GM15510 (cell line): ENCODE results near the gene NEURL4.

Experiments
- POLR2A ChIP-seq: IDR thresholded peaks from 3 replicates; pipeline ENCODE4 v1.6.1; 2011; ENCODE audit warnings: borderline replicate concordance; ENCODE audit not compliant: insufficient read length; ENCODE audit errors: extremely low read depth

NEURL4 gene

GRCh38 chr17:7295230-7296180 lies 33.6 kb downstream of the NEURL4 start:
- TF ChIP-seq POLR2A = no peak

GRCh38 chr17:7294614-7295153 lies 34.5 kb downstream of the NEURL4 start, which contains the start of gene YBX2:
TSS of gene YBX2 (minus strand) at chr17:7294639. CDS start at chr17:7294500, 139 bp downstream.
- no peak for TF ChIP-seq POLR2A

- TF ChIP-seq POLR2A = no peak
Measured at GRCh38 chr17:7293816-7294613, 35.1 kb downstream of the NEURL4 start.

- no peak for TF ChIP-seq POLR2A
Measured at GRCh38 chr17:7293159-7293558, 36.0 kb downstream of the NEURL4 start.

- TF ChIP-seq POLR2A = no peak
Measured at GRCh38 chr17:7292729-7293128, 36.4 kb downstream of the NEURL4 start.

GRCh38 chr17:7292194-7292593 lies 36.9 kb downstream of the NEURL4 start:
- TF ChIP-seq POLR2A = no peak

GRCh38 chr17:7290685-7291084 lies 38.5 kb downstream of the NEURL4 start:
- no peak for TF ChIP-seq POLR2A

- TF ChIP-seq POLR2A = no peak
Measured at GRCh38 chr17:7290166-7290565, 39.0 kb downstream of the NEURL4 start.

- no peak for TF ChIP-seq POLR2A
Measured at GRCh38 chr17:7289256-7290032, 39.7 kb downstream of the NEURL4 start.

- no peak for TF ChIP-seq POLR2A
Measured at GRCh38 chr17:7285679-7286078, 43.5 kb downstream of the NEURL4 start.

- TF ChIP-seq POLR2A = no peak
Measured at GRCh38 chr17:7284911-7285310, 44.2 kb downstream of the NEURL4 start.

GRCh38 chr17:7283471-7284216 lies 45.5 kb downstream of the NEURL4 start:
- TF ChIP-seq POLR2A = no peak

GRCh38 chr17:7282752-7283321 lies 46.3 kb downstream of the NEURL4 start:
- TF ChIP-seq POLR2A = no peak
